ENCODE data around the gene SHISAL2B. TPM values are rescaled to one million over a fixed set of nuclear protein-coding genes. Genes with fewer than 3 reads are reported as not detected.

Gene SHISAL2B
- total RNA-seq, 4 donors from 2014 or later: not detected

DNA sequence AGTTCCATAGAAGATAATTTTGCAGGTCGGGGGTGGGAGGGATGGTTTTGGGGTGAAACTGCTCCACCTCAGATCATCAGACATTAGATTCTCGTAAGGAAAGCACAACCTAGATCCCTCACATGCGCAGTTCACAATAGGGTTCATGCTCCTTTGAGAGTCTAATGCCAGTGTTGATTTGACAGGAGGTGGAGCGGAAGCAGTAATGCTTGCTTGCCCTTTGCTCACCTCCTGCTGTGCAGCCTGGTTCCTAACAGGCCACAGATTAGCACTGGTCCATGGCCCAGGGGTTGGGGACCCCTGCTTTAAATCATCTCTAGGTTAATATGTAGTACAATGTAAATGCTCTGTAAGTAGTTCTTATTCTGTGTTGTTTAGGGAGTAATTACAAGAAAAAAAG is 10.5 kb downstream of the SHISAL2B start:
- TF ChIP-seq CTCF (IDR thresholded peaks at IDR 0.05; ENCODE audit: low read depth): no peak

GRCh38 chr5:64707191-64707590 is 16.9 kb downstream of the SHISAL2B start:
- TF ChIP-seq CTCF (IDR thresholded peaks at IDR 0.05; ENCODE audit: low read depth): no peak

GRCh38 chr5:64722588-64722987 is 32.3 kb downstream of the SHISAL2B start:
- TF ChIP-seq CTCF (IDR thresholded peaks at IDR 0.05; ENCODE audit: low read depth): no peak

- TF ChIP-seq CTCF (IDR thresholded peaks at IDR 0.05; ENCODE audit: low read depth): no peak
Observed at GRCh38 chr5:64727150-64727549, 36.8 kb downstream of the SHISAL2B start.

GRCh38 chr5:64742411-64742810 is 52.1 kb downstream of the SHISAL2B start:
- no peak for TF ChIP-seq CTCF (IDR thresholded peaks at IDR 0.05; ENCODE audit: low read depth)

DNA sequence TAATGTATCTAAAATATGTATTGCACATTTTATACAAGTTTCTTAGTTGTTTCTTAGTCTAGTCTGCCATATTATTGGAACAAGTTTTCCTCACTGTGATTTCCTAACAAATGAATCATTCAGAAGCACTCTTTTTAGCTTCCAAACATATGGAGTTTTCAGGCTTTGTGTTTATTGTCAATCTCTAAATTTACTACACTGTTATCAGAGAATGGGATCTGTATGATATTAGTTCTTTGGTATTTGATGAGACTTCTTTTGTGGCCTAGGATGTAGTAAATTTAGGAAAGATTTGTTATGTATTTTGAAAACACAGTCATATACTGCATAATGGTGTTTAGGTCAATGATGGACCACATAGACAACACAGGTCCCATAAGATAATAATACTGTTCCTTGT is 52.5 kb downstream of the SHISAL2B start:
- TF ChIP-seq CTCF (IDR thresholded peaks at IDR 0.05; ENCODE audit: low read depth): no peak

- TF ChIP-seq CTCF (IDR thresholded peaks at IDR 0.05; ENCODE audit: low read depth): no peak
Observed at GRCh38 chr5:64744914-64745313, 54.6 kb downstream of the SHISAL2B start.

All from subcutaneous adipose tissue (tissue), 4 donors.